Measurements from ENCODE around the gene DPYSL3.

DNA sequence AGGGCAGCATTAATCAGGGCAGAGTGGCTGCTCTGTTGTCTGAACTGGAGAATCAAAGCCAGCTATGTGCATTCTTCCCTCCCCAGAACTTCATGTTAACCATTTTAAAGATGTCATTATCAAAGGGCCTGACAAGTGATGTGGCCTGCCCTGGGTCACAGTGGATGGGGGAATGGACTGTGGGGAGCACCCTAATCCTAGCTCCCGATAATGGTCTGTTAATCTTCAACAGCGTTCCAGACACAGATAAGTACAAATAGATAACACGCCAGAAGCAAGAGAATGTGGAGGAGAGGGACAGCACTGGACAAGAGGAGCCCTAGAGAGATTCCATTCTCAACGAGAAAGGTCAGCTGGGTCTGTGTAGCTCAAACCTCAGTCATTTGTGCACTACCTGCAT lies 77.5 kb downstream of the DPYSL3 start:
- TF ChIP-seq EP300 (IDR thresholded peaks at IDR 0.05; ENCODE audit: borderline replicate concordance in 1 of 2, low read depth in 1 of 2, low read length in 1 of 2) (peak in 1 of 2 experiments; percentile 92; a peak in 2 of 4 replicates), SIN3A (IDR thresholded peaks at IDR 0.05; ENCODE audit: borderline replicate concordance, low read depth, low read length) (no peak)

All from SK-N-SH (cell line).